Measurements from ENCODE around the gene SGTB.

GRCh38 chr5:65646938-65647337 lies 75.0 kb downstream of the SGTB start:
- TF ChIP-seq CTCF (IDR thresholded peaks at IDR 0.05; ENCODE audit: poor library complexity, severe bottlenecking) (no peak), TAF1 (IDR thresholded peaks at IDR 0.05; ENCODE audit: low read depth) (no peak), EZH2 (IDR thresholded peaks at IDR 0.05; ENCODE audit: borderline replicate concordance, insufficient read depth, low read length, poor library complexity, severe bottlenecking) (no peak)
